ENCODE results near the gene CSF3R. TPM values are rescaled to one million over a fixed set of nuclear protein-coding genes. Genes with fewer than 3 reads are reported as not detected.

Gene CSF3R
- polyA plus RNA-seq, 1 experiment = not detected

DNA sequence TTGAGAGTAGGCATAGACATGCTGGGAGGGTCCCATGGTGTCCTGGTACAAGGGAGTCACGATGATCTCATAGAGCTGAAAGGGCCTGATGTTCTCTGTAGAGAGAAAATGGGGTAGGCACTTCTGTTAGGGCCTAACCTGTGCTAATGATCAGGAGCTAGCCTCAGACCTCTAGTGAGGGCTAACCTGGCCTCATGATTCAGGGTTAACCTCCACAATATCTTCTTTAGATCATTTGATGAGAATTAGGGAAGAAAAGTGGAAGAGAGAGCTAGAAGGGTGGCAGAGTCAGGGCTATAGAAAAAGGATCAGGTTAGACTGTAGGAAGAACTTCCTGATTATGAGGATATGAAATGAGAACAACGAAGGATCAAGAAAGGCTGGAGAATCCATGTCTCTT lies 13.6 kb downstream of the CSF3R start:
- H3K4me3 ChIP-seq (ENCODE audit: low read depth, low read length) = no peak overlapping the region
- TF ChIP-seq, protein P1, sequence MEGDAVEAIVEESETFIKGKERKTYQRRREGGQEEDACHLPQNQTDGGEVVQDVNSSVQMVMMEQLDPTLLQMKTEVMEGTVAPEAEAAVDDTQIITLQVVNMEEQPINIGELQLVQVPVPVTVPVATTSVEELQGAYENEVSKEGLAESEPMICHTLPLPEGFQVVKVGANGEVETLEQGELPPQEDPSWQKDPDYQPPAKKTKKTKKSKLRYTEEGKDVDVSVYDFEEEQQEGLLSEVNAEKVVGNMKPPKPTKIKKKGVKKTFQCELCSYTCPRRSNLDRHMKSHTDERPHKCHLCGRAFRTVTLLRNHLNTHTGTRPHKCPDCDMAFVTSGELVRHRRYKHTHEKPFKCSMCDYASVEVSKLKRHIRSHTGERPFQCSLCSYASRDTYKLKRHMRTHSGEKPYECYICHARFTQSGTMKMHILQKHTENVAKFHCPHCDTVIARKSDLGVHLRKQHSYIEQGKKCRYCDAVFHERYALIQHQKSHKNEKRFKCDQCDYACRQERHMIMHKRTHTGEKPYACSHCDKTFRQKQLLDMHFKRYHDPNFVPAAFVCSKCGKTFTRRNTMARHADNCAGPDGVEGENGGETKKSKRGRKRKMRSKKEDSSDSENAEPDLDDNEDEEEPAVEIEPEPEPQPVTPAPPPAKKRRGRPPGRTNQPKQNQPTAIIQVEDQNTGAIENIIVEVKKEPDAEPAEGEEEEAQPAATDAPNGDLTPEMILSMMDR (IDR thresholded peaks at IDR 0.05; ENCODE audit: insufficient read depth, low read depth, low read length) = no peak
- CTCF ChIA-PET = interaction anchor here (0.6 kb wide), 1 partner anchor 910 kb away, joined by 3 read pairs; no protein-coding TSS in a partner anchor
- peaks cover 6% of the 10 kb centered on the region; the same call in 1 of the 2 replicates for H3K27me3 ChIP-seq (ENCODE audit: control insufficient read depth, insufficient read depth, low read length)
- H3K36me3 ChIP-seq (ENCODE audit: control insufficient read depth, insufficient read depth, low read length) = no peaks in the 10 kb centered on the region
- no peak for DNase-seq (ENCODE audit: low read depth)
- POLR2A ChIA-PET = no interaction called here

- CTCF ChIA-PET = no interaction called here
- POLR2A ChIA-PET = no interaction called here
- H3K36me3 ChIP-seq (ENCODE audit: control insufficient read depth, insufficient read depth, low read length) = no peaks in the 10 kb centered on the region
- peaks cover 1% of the 10 kb centered on the region; the same call in 1 of the 2 replicates for H3K27me3 ChIP-seq (ENCODE audit: control insufficient read depth, insufficient read depth, low read length)
- TF ChIP-seq, protein P1 (IDR thresholded peaks at IDR 0.05; ENCODE audit: insufficient read depth, low read depth, low read length) = no peak
- DNase-seq (ENCODE audit: low read depth) = no peak
- no peak overlapping the region for H3K4me3 ChIP-seq (ENCODE audit: low read depth, low read length)
These were observed 14.8 kb downstream of the CSF3R start for GRCh38 chr1:36467700-36468455.

DNA sequence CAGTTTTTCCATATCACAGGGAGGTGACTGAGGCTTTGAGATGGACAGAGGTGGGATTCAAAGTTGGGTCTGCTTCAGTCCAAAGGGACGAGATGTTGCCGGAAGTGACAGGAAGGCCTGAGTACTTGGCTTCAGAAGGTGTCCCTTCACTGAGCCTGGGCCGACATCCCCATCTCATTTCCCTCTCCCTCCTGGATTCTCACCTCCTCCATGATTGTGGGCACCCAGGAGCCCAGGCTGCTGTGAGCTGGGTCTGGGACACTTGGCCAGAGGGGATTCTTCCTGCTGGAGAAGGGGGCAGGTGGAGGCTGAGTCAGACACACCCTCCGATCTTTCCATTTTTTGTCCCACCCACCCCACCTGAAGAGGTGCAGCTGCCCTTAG lies 15.7 kb downstream of the CSF3R start:
- ChIA-PET POLR2A (no interaction called here), CTCF (interaction anchor here (0.7 kb wide), 1 partner anchor 87 kb away, joined by 4 read pairs; no protein-coding TSS in a partner anchor)
- 0 out of 2 replicates have a peak, but pooled peaks cover 3% of the 10 kb centered on the region for H3K36me3 ChIP-seq (ENCODE audit: control insufficient read depth, insufficient read depth, low read length)
- no peak for DNase-seq (ENCODE audit: low read depth)
- no peak overlapping the region for H3K4me3 ChIP-seq (ENCODE audit: low read depth, low read length)
- TF ChIP-seq, protein P1 (IDR thresholded peaks at IDR 0.05; ENCODE audit: insufficient read depth, low read depth, low read length) = no peak
- peaks cover 1% of the 10 kb centered on the region; the same call in 1 of the 2 replicates for H3K27me3 ChIP-seq (ENCODE audit: control insufficient read depth, insufficient read depth, low read length)

- DNase-seq (ENCODE audit: low read depth) = no peak
- Histone ChIP-seq H3K36me3 (ENCODE audit: control insufficient read depth, insufficient read depth, low read length) (0 out of 2 replicates have a peak, but pooled peaks cover 3% of the 10 kb centered on the region), H3K4me3 (ENCODE audit: low read depth, low read length) (no peak overlapping the region), H3K27me3 (ENCODE audit: control insufficient read depth, insufficient read depth, low read length) (peaks cover 1% of the 10 kb centered on the region; the same call in 1 of the 2 replicates)
- ChIA-PET CTCF (interaction anchor here (0.7 kb wide), 1 partner anchor 88 kb away, joined by 4 read pairs; no protein-coding TSS in a partner anchor), POLR2A (no interaction called here)
- TF ChIP-seq, protein P1 (IDR thresholded peaks at IDR 0.05; ENCODE audit: insufficient read depth, low read depth, low read length) = no peak
These were observed 16.2 kb downstream of the CSF3R start for GRCh38 chr1:36466370-36467026.

DNA sequence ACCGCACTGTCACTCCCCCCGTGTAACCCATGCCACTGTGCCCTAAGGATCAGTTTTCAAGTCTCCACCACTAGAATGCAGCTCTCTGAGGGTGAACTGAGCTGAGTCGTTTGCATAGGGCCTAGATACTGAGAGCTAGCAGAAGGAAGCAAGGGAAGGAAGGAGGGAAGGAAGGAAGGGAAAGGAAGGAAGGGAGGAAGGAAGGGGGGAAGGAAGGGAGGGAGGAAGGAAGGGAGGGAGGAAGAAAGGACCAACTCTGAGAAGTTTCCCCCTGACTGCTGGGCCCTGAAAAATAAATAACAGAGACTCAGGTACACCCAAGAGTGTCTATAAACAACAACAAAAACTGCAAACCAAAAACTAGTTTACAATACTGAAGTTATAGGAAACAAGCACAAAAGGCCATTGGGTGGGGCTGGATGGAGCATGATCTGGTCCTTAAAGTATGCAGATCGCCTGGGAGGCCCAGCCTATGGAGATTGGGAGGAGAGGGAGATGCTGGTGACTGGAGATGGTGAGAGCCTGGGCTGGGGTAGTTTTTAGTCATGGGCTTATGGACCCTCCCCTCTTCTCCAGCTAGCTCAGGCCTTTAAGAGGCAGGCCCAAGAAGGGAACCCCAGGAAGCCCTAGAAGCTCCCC lies 16.9 kb downstream of the CSF3R start:
- ChIA-PET CTCF (no interaction called here), POLR2A (no interaction called here)
- no peak for DNase-seq (ENCODE audit: low read depth)
- no peak overlapping the region for H3K4me3 ChIP-seq (ENCODE audit: low read depth, low read length)
- peaks cover 5% of the 10 kb centered on the region for H3K36me3 ChIP-seq (ENCODE audit: control insufficient read depth, insufficient read depth, low read length)
- TF ChIP-seq, protein P1 (IDR thresholded peaks at IDR 0.05; ENCODE audit: insufficient read depth, low read depth, low read length) = no peak
- H3K27me3 ChIP-seq (ENCODE audit: control insufficient read depth, insufficient read depth, low read length) = no peaks in the 10 kb centered on the region

Measured in BJ (cell line).